ENCODE measurements around the gene ZNF385B.

ZNF385B gene

DNA sequence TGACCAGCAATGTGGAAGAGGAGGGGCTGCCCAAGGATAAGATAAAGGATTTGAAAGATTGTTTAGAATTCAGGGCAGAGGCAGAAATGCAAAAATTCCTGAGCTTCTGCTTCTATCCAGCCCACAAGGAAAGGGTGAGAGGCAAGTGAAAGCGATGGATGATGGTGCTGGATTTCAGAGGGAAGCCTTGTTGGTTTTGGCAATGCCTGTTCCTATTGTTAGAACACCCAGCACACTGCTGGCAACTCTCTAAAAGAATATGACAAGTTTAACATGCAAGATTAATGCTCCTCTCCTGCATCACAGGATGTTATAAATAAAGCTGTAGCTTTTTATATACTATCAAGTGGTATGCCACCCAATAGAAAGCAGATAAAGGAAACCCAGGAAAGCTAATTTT is 92.6 kb downstream of the ZNF385B start:
- TF ChIP-seq GATA2 (IDR thresholded peaks at IDR 0.05; ENCODE audit: low read depth, low read length) (no peak), GATA3 (IDR thresholded peaks at IDR 0.05; ENCODE audit: low read depth, low read length) (no peak)

DNA sequence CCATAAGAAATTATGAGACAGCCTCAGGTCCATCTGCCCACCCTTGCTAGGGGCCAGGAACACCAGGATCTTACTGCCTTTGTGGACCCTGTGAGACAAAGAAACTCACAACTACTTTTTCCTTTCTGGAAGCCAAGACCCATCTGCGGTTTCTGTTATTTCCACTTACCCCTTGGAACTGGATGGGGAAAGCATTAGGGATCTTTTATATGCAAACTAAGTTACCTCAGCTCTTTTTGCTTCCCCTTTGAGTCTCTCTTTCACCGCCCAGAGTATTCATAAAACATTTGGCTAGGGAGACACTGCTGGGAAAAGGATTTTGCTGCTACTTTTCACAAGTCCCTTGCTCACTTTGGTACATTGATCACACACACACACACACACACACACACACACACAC is 95.7 kb downstream of the ZNF385B start:
- TF ChIP-seq GATA3 (IDR thresholded peaks at IDR 0.05; ENCODE audit: low read depth, low read length) (no peak), GATA2 (IDR thresholded peaks at IDR 0.05; ENCODE audit: low read depth, low read length) (no peak)

DNA sequence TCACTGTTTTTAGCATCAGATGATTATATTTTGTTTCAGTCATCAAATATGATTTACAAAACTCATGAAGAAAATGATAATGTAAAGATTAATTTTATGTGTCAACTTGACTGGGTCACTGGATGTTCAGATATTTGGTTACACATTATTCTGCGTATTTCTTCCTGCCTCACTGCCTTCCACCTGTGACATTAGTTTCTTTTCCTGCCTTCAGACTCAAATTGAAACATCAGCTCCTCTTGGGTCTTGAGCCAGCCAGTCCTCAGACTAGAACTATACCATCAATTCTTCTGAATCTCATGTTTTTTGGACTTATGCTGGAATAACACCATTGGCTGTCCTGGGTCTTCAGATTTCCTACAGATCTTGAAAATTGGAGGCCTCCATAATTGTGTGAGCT is 96.7 kb downstream of the ZNF385B start:
- TF ChIP-seq GATA2 (IDR thresholded peaks at IDR 0.05; ENCODE audit: low read depth, low read length) (no peak), GATA3 (IDR thresholded peaks at IDR 0.05; ENCODE audit: low read depth, low read length) (no peak)

DNA sequence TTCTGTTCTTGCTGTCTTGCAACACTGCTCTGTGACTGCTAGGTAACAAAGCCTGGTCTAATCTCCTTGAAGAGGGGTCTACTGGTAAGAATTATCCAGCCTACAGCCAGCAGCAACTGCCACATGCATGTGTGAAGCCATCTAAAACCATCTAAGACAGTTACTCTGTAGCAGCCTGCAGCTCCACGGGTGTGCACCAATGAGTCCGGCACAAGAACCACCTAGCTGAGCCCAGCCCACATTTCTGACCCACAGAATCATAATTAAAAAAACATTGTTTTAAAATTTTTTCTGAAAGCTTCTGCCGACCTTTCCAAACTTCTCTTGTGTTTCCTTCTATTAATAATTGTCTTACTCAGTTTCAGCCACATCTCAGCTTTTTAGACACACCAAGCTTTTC is 102.8 kb downstream of the ZNF385B start:
- TF ChIP-seq GATA2 (IDR thresholded peaks at IDR 0.05; ENCODE audit: low read depth, low read length) (no peak), GATA3 (IDR thresholded peaks at IDR 0.05; ENCODE audit: low read depth, low read length) (no peak)

DNA sequence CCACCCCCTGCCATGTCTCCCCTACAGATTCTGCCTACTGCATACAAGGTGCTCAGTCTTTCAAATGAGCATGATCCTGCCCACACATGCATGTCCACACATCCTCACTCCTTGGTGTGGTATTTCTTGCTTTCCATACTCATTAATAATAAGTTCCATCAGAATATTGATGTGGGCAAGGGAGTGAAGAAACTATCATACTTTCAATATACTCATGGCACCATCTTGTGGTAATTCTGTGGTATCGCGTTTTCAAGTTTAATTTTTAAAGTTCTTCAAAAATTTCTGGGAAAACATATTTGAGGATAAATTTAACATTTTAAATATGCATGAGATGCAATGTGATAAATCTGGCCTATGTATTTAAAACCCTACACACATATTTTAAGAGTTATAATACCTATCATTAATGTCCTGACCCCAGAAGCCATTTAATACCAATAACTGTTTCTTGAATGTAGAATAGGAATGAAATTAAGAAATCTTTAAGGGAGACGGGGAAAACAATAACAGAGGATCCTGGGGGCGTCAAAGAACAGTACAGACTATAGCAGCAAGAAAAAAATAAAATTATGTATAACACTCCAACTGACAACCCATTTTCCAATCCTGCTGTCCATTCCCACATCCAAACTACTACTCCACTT is 110.1 kb downstream of the ZNF385B start:
- TF ChIP-seq GATA3 (IDR thresholded peaks at IDR 0.05; ENCODE audit: low read depth, low read length) (no peak), GATA2 (IDR thresholded peaks at IDR 0.05; ENCODE audit: low read depth, low read length) (no peak)

DNA sequence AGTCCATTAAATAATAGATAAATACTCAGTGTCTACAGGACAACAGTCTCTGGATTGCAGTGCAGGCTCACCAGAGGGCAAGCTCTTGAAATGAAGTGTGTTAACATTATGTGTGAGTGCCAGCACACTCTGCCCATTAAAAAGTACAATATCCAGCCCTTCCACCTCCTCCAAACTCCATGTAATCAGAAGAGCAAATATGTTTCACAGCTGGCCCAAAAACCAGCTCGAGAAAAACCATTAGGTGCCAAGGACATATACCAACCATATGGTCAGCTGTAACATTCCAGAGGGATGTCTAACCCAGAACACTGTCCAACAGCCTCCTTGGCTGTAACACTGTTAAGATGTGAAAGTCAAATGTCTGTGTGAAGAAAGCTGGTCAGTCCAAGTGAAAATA is 112.2 kb downstream of the ZNF385B start:
- no peak for TF ChIP-seq GATA3 (IDR thresholded peaks at IDR 0.05; ENCODE audit: low read depth, low read length)
- TF ChIP-seq GATA2 (IDR thresholded peaks at IDR 0.05; ENCODE audit: low read depth, low read length) = no peak

DNA sequence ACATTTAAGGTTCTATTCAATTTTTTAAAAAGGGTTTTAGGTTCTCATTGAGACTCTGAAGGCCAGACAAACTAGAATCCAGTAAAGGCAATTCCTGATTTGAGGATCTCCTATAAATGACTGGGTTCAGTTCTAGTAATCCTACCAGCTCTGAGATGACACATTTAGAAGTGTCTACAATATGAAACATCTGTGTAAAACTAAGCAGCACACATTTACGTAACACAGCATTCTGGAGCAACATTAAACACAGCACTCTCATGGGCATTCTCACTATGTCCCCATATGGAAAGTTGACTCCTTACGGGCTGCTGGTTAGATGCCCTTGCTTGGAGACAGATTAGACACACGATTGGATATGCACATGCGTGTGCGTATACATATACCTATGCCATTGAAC is 114.4 kb downstream of the ZNF385B start:
- TF ChIP-seq GATA3 (IDR thresholded peaks at IDR 0.05; ENCODE audit: low read depth, low read length) (no peak), GATA2 (IDR thresholded peaks at IDR 0.05; ENCODE audit: low read depth, low read length) (no peak)

DNA sequence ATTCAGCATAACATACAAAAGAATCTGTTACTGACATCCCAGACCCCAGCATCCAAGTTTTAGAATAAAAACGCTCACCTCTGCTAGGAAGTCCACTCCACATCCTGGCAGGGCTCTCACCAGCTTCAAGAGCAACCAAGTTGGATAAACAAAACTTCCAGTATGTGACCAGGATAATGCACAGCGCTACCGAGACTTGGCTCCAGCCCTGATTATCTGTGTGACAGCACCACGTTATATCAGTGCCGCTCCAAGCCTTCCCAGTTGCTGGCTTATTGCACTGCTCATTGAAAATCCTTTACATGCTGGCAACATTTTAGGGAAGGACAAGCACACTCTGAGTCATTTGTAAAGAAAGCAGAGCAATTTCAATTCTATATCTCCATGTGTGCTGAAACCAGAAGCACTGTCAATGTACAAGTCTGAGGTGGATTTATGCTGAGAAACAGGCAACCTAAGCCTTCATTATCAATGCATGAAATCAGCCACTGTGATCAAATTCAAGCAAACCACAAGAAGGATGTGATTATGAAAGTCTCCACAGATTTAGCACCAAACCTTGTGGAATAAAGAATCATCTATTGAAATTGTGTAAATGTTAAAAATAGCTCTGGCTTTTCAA is 115.7 kb downstream of the ZNF385B start:
- TF ChIP-seq GATA2 (IDR thresholded peaks at IDR 0.05; ENCODE audit: low read depth, low read length) (no peak; the same call in 1 of the 2 replicates), GATA3 (IDR thresholded peaks at IDR 0.05; ENCODE audit: low read depth, low read length) (0 out of 2 replicates have a peak, but pooled peaks have one; percentile 40)

DNA sequence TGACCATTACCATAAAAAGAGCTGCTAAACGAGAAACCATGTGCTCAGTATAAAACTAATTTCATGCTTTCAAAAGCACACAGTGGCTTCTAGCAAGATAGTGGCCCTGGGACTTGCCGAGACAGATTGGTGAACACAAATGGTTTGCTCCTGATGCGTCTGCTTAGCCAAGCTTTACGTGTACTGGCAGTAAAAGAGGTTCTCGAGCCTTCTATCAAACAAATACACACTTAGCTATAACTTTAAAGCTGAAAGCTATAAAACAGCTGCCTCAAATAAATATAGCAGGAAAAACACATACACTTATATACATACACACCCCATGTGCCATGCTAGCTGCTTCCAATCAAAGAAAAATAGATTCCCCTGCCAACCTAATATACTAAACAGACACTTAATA is 117.0 kb downstream of the ZNF385B start:
- TF ChIP-seq GATA2 (IDR thresholded peaks at IDR 0.05; ENCODE audit: low read depth, low read length) = no peak
- TF ChIP-seq GATA3 (IDR thresholded peaks at IDR 0.05; ENCODE audit: low read depth, low read length) = no peak

DNA sequence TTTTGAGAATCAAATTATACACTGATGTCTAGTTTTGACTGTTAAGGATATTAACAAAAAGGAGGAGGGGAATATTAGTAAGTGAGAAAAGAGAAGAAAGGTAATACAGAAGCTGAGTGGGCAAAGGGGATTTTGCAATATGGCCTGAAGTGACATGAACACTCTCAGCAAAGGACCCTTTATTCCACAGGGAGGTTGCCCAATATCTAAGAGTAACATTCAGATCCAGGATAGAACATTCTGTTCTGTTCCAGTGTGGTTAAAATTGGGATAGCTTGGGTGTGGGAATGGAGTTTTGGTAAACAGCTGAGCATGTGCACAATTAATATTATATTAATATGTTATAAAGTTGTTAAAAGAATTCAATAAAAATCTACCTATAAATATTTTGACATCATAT is 120.1 kb downstream of the ZNF385B start:
- TF ChIP-seq GATA3 (IDR thresholded peaks at IDR 0.05; ENCODE audit: low read depth, low read length) (no peak), GATA2 (IDR thresholded peaks at IDR 0.05; ENCODE audit: low read depth, low read length) (no peak)

DNA sequence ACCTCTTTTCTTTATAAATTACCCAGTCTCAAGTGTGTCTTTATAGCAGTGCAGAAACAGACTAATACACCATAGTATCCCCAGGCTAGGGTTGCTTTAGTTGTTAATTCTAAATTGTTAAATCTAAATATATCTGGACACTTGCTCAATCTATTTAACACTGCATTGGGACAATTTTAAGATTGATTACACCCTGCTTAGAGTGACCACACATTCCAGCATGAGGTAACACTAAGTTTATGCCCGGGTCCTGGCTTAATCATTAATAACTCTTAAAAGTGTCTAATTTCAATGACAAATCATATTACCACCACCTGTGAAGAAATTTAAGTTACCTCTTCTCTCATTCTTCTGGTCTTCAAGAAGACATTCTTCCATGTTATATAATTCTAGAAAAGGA is 131.4 kb downstream of the ZNF385B start:
- TF ChIP-seq GATA2 (IDR thresholded peaks at IDR 0.05; ENCODE audit: low read depth, low read length) (no peak), GATA3 (IDR thresholded peaks at IDR 0.05; ENCODE audit: low read depth, low read length) (no peak)

DNA sequence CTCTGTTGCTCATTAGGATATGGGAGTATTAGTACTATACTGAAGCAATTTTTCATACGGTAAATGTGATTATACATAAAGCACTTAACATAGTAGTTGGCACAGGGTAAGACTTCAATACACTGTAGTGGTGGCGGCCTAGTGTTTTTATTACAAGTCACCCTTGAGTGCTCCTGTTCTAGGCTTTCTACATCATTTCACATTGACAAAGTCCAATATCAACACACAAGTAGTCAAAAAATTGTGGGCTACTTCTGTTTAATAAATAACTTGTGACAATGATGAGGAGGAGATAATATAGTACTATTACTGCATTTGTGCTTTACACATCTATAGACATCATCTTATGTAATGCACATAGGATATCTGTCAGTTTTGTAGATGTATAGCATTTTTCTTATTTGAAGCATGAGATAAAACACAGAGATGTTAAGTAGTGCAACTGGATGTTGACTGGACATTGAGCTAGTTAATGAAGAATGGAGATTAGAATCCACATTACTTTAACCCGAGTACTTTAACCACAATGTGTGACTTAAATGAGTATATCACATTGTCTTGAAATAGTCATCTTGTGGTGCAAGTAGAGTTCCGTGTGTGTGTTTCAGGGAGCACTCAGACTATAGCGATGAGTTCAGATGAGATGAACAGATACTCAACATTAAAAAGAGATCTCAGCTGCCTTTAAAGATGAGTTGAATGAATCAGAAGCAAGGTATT is 134.8 kb downstream of the ZNF385B start:
- TF ChIP-seq GATA2 (IDR thresholded peaks at IDR 0.05; ENCODE audit: low read depth, low read length) (no peak), GATA3 (IDR thresholded peaks at IDR 0.05; ENCODE audit: low read depth, low read length) (no peak)

DNA sequence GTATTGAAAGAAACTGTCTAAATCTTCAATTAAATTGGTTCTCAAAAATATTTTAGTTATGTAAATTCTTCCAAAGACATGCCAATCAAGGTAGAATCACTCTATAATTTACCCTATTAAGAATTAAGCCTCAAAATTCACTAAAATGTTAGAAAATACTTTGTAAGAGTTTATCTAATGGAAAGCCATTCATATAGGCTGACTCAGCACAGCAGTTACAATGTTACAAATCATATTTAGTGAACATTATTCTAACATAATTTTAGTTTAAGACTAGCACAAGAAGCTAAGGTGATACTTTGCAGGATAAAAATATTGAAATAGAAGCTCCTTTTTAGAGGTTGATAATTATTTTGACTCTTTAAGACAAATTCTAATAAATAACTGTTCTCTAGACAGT is 137.0 kb downstream of the ZNF385B start:
- TF ChIP-seq GATA2 (IDR thresholded peaks at IDR 0.05; ENCODE audit: low read depth, low read length) (no peak), GATA3 (IDR thresholded peaks at IDR 0.05; ENCODE audit: low read depth, low read length) (no peak)

DNA sequence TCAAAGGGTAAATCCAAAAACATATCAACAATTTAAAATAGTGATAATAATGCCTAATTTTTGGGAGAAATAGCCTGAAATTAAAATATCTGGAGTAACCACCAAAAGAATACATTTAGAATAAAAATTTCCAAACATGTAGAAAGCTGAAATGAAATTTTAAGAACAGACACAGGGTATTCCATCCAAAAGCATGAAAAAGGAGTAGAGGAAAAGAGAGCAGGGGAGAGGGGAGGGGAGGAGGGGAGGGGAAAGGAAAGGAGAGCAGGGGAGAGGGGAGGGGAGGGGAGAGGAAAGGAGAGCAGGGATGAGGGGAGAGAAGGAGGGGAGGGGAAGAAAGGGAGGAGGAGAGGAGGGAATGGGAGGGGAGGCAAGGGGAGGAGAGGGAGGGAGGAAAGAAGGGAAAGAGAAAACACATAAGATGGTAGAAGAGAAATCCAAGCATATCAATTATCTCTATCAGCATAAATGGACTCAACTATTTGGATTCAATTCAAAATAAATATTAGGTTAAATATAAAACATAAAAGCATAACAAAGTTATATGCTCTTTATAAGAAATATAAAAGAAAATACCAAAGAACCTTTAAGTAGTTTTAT is 141.1 kb downstream of the ZNF385B start:
- no peak for TF ChIP-seq GATA3 (IDR thresholded peaks at IDR 0.05; ENCODE audit: low read depth, low read length)

DNA sequence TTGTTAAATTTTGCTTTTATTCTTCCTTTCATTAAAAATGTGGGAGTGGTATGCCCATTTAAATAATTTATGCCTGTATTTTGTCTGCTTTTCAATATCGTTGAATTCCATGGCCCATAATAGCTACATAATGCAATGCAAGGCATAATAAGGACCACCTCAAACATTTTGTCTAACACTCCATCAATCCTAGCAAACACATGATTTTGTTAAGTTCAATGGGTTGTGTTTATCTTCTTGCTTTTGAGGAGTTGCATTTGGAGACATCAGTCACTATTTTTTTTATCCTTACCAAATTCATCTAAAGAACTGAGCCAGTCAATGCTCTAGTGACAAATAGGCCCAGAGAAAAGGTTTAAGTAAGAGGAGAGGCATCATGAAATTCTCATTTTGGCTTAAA is 145.5 kb downstream of the ZNF385B start:
- no peak for TF ChIP-seq GATA3 (IDR thresholded peaks at IDR 0.05; ENCODE audit: low read depth, low read length)
- no peak for TF ChIP-seq GATA2 (IDR thresholded peaks at IDR 0.05; ENCODE audit: low read depth, low read length)
